ENCODE data around the gene ZNF555. TPM values are rescaled to one million over a fixed set of nuclear protein-coding genes. Genes with fewer than 3 reads are reported as not detected.

ZNF555 gene
- total and polyA plus RNA-seq, 9 of the 15 experiments (the other 6 are each of a cell fraction or from before 2014, with no cell fraction given) = 2.0 to 6.7 (median 5.4) TPM

- TF ChIP-seq ATF2 (CRISPR knock-in tag; IDR thresholded peaks at IDR 0.05) (peak; percentile 78), ZNF707 (CRISPR knock-in tag; conservative IDR thresholded peaks at IDR 0.05) (no peak), CBX2 (IDR thresholded peaks at IDR 0.05; ENCODE audit: insufficient read depth, low read length, poor library complexity, severe bottlenecking) (no peak), HMBOX1 (IDR thresholded peaks at IDR 0.05) (no peak), ZNF133 (CRISPR knock-in tag; IDR thresholded peaks at IDR 0.05) (no peak), BACH1 (tag; IDR thresholded peaks at IDR 0.05) (no peak), ATF7 (IDR thresholded peaks at IDR 0.05) (peak; percentile 86; the same call in 1 of the 2 replicates), ZFP36 (IDR thresholded peaks at IDR 0.05; ENCODE audit: low read depth, low read length, partially characterized antibody) (no peak), ZNF277 (CRISPR knock-in tag; IDR thresholded peaks at IDR 0.05; ENCODE audit: borderline replicate concordance) (no peak), CREBBP (IDR thresholded peaks at IDR 0.05; ENCODE audit: low read depth, low read length) (no peak), GTF3C2 (IDR thresholded peaks at IDR 0.05; ENCODE audit: borderline replicate concordance, extremely low read depth, insufficient read length) (no peak), FOXJ3 (CRISPR knock-in tag; IDR thresholded peaks at IDR 0.05) (no peak), TAF7 (tag; IDR thresholded peaks at IDR 0.05) (no peak), CHAMP1 (IDR thresholded peaks at IDR 0.05) (no peak), KLF16 (IDR thresholded peaks at IDR 0.05) (no peak), SREBF1 (IDR thresholded peaks at IDR 0.05; ENCODE audit: borderline replicate concordance, low read depth, low read length) (no peak), ELF2 (CRISPR knock-in tag; IDR thresholded peaks at IDR 0.05) (no peak), ETV1 (tag; conservative IDR thresholded peaks at IDR 0.05; ENCODE audit: low read depth) (no peak)
Observed at GRCh38 chr19:2900296-2901252, 59.3 kb downstream of the ZNF555 start, which contains the start of gene ZNF57 (continued).

All from K562 (cell line).